Measurements from ENCODE around the gene ERI2. TPM values are rescaled to one million over a fixed set of nuclear protein-coding genes. Genes with fewer than 3 reads are reported as not detected.
"Not testable (repeated sequence)": the region's sequence is repeated elsewhere in the genome, so short reads cannot be mapped to it uniquely, and the experiment has no call there.

ERI2 gene
- total RNA-seq, 1 experiment from 2014 or later: 22.4 TPM

GRCh38 chr16:20807862-20808261 is 1.6 kb upstream of the ERI2 start:
- Histone ChIP-seq H3K27me3 (ENCODE audit: insufficient read depth, low read length) (no peaks in the 10 kb centered on the region), H2BK5ac (ENCODE audit: insufficient read length, low read length) (no peak overlapping the region), H3K18ac (ENCODE audit: insufficient read length, low read depth, low read length) (no peak overlapping the region), H3K27ac (ENCODE audit: insufficient read length, low read depth, low read length) (no peak overlapping the region), H4K8ac (replicated peaks; ENCODE audit: insufficient read length, low read depth, low read length) (no peak overlapping the region), H3K14ac (ENCODE audit: insufficient read depth, low read length) (no peak overlapping the region), H4K5ac (ENCODE audit: insufficient read length, low read depth, low read length) (no peak overlapping the region), H3K4me1 (ENCODE audit: insufficient read depth, low read length) (no peaks in the 10 kb centered on the region), H3K23me2 (ENCODE audit: insufficient read length, low read depth, low read length, poor library complexity, severe bottlenecking) (peaks cover 2% of the 10 kb centered on the region), H2AK5ac (ENCODE audit: insufficient read length, low read length) (no peak overlapping the region), H3K79me2 (ENCODE audit: insufficient read depth, low read length) (no peaks in the 10 kb centered on the region), H3K79me1 (ENCODE audit: insufficient read depth, low read depth, low read length, poor library complexity, severe bottlenecking) (no peaks in the 10 kb centered on the region), H2AFZ (ENCODE audit: low read length) (no peak overlapping the region), H2BK15ac (ENCODE audit: low read depth, low read length) (no peak overlapping the region), H2BK12ac (ENCODE audit: insufficient read length, low read depth, low read length) (no peak overlapping the region), H2BK120ac (ENCODE audit: low read depth, low read length, poor library complexity, severe bottlenecking) (no peak overlapping the region), H3K23ac (ENCODE audit: insufficient read length, low read depth, low read length) (no peak overlapping the region), H3K4me2 (ENCODE audit: insufficient read depth, insufficient read length, low read length) (no peak overlapping the region), H4K20me1 (ENCODE audit: control insufficient read depth, insufficient read depth, insufficient read length) (no peaks in the 10 kb centered on the region), H3K56ac (ENCODE audit: insufficient read length, low read depth, low read length) (no peak overlapping the region), H3K4ac (ENCODE audit: low read depth, low read length) (no peak overlapping the region), H3K9ac (ENCODE audit: extremely low read depth, insufficient read length, low read length) (no peak overlapping the region), H3T11ph (ENCODE audit: low read length) (no peak overlapping the region), H4K91ac (ENCODE audit: insufficient read length, low read depth, low read length) (no peak overlapping the region), H2BK20ac (ENCODE audit: low read depth, low read length, poor library complexity, severe bottlenecking) (no peak overlapping the region), H3K9me3 (ENCODE audit: control insufficient read depth, low read depth, low read length) (no peaks in the 10 kb centered on the region)
- Mint-ChIP-seq H3K36me3 (ENCODE audit: insufficient read depth in 1 of 3, low read depth in 3 of 3) (no peaks in the 10 kb centered on the region), H3K27me3 (ENCODE audit: low read depth) (no peaks in the 10 kb centered on the region), H3K9me3 (no peaks in the 10 kb centered on the region), H3K27ac (peak overlapping the region in 1 of 3 experiments; percentile 30; a peak in 1 of 7 replicates), H3K4me3 (peak overlapping the region; percentile 95 to 98), H3K4me1 (peaks cover 11 to 15% of the 10 kb centered on the region in 2 experiments)
- DNase-seq: no peak
- no peak for TF ChIP-seq CTCF (conservative IDR thresholded peaks at IDR 0.05)
- no CpG with 5 or more reads among the region's 11 CpGs for WGBS (ENCODE audit: extremely low coverage, insufficient read length, low lambda C conversion rate)

- H3K9me3 ChIP-seq (ENCODE audit: control insufficient read depth, low read depth, low read length); H3K27ac ChIP-seq (ENCODE audit: insufficient read length, low read depth, low read length): not testable (repeated sequence)
- H3K27ac Mint-ChIP-seq: peak overlapping the region in 2 of 3 experiments; percentile 17 to 77; a peak in 3 of 7 replicates
These were observed 546 bp downstream of the ERI2 start for GRCh38 chr16:20805684-20806167.

More at GRCh38 chr16:20805684-20806167, 546 bp downstream of the ERI2 start:
- not testable (repeated sequence) for H4K8ac ChIP-seq (replicated peaks; ENCODE audit: insufficient read length, low read depth, low read length); H3K4ac ChIP-seq (ENCODE audit: low read depth, low read length); H3K79me2 ChIP-seq (ENCODE audit: insufficient read depth, low read length); H3K4me1 ChIP-seq (ENCODE audit: insufficient read depth, low read length); H2AFZ ChIP-seq (ENCODE audit: low read length); H2BK20ac ChIP-seq (ENCODE audit: low read depth, low read length, poor library complexity, severe bottlenecking); H3T11ph ChIP-seq (ENCODE audit: low read length); H2BK5ac ChIP-seq (ENCODE audit: insufficient read length, low read length); H3K36me3 Mint-ChIP-seq (ENCODE audit: insufficient read depth in 1 of 3, low read depth in 3 of 3); H3K56ac ChIP-seq (ENCODE audit: insufficient read length, low read depth, low read length); H3K9me3 Mint-ChIP-seq; H2BK15ac ChIP-seq (ENCODE audit: low read depth, low read length); H3K23me2 ChIP-seq (ENCODE audit: insufficient read length, low read depth, low read length, poor library complexity, severe bottlenecking); H3K79me1 ChIP-seq (ENCODE audit: insufficient read depth, low read depth, low read length, poor library complexity, severe bottlenecking); H2BK120ac ChIP-seq (ENCODE audit: low read depth, low read length, poor library complexity, severe bottlenecking); H3K27me3 ChIP-seq (ENCODE audit: insufficient read depth, low read length); H2AK5ac ChIP-seq (ENCODE audit: insufficient read length, low read length); H3K27me3 Mint-ChIP-seq (ENCODE audit: low read depth); H4K20me1 ChIP-seq (ENCODE audit: control insufficient read depth, insufficient read depth, insufficient read length); H2BK12ac ChIP-seq (ENCODE audit: insufficient read length, low read depth, low read length); DNase-seq; H4K5ac ChIP-seq (ENCODE audit: insufficient read length, low read depth, low read length); H4K91ac ChIP-seq (ENCODE audit: insufficient read length, low read depth, low read length); H3K23ac ChIP-seq (ENCODE audit: insufficient read length, low read depth, low read length)
- Histone ChIP-seq H3K9ac (ENCODE audit: extremely low read depth, insufficient read length, low read length) (peak overlapping the region; percentile 74), H3K18ac (ENCODE audit: insufficient read length, low read depth, low read length) (peak overlapping the region; percentile 13), H3K4me2 (ENCODE audit: insufficient read depth, insufficient read length, low read length) (peak overlapping the region; percentile 83), H3K14ac (ENCODE audit: insufficient read depth, low read length) (peak overlapping the region; percentile 47)
- WGBS (ENCODE audit: extremely low coverage, insufficient read length, low lambda C conversion rate): no CpG with 5 or more reads among the region's 12 CpGs
- Mint-ChIP-seq H3K4me3 (peak overlapping the region; percentile 95 to 98), H3K4me1 (peaks cover 11 to 15% of the 10 kb centered on the region in 2 experiments)

Measured in H9 (cell line).